Fibroblast of pulmonary artery (primary cell): Measurements from ENCODE around the gene WDR86.
A peak's percentile ranks its signal among the peaks of the same experiment; 100 is the strongest.

Source experiments
- DNase-seq: peaks from one replicate; pipeline ENCODE4 v3.0.0-alpha.2; 2010; ENCODE audit warnings: low read depth
- H3K4me3 ChIP-seq: replicated peaks from 2 replicates; pipeline ENCODE4 v1.5.1; 2011; ENCODE audit warnings: low read depth, mild to moderate bottlenecking, control low read depth, low read length, moderate library complexity
- TF ChIP-seq, protein P1 (sequence below): IDR thresholded peaks from 2 replicates; pipeline ENCODE4 v1.5.1; 2011; ENCODE audit warnings: mild to moderate bottlenecking, control low read depth, low read length, inconsistent platforms; ENCODE audit errors: missing control alignments

Gene WDR86, protein sequence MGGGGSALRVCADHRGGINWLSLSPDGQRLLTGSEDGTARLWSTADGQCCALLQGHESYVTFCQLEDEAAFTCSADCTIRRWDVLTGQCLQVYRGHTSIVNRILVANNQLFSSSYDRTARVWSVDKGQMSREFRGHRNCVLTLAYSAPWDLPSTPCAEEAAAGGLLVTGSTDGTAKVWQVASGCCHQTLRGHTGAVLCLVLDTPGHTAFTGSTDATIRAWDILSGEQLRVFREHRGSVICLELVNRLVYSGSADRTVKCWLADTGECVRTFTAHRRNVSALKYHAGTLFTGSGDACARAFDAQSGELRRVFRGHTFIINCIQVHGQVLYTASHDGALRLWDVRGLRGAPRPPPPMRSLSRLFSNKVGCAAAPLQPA

DNA sequence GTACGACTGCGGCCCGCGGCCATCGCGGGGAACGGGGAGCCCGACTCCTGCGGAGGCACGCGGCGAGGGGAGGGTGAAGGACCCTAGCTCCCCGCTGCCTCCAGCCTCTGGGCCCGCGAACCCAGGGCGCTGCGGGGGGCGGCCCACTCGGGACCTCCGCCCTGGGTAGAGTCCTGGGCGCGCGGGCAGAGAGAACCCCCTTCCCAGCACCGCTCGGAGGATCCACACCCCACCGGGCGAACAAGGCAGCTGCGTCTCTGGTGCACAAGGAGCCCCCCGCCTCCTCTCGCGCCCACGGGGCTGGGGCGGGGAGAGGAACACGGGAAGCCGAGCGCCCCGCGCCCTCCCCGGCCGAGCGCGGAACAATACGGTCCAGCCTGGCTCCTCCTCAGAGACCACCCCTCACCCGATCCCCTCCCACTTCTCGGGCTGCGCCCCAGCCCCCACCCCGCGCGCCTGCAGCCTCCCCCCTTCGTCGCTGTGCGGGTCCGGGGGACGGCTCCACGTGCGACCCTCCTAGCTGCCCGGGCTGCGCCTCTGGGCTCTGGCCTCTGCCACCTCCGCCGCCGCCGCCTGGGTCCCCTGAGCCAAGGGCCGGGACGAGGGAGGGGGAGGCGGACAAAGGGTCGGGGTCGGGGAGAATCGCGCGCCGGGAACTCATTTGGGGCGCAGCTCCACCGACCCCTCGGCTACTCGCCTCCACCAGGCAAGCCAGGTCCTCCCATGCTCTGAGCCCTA, at the start of gene WDR86:
Gene WDR86, minus strand, starts transcription at position 372 of the 738 bp plus-strand sequence. CDS start 449 bp downstream, outside the sequence.
- peak within 1 kb of the TSS; percentile 48 for H3K4me3 ChIP-seq
- TF ChIP-seq, protein P1, sequence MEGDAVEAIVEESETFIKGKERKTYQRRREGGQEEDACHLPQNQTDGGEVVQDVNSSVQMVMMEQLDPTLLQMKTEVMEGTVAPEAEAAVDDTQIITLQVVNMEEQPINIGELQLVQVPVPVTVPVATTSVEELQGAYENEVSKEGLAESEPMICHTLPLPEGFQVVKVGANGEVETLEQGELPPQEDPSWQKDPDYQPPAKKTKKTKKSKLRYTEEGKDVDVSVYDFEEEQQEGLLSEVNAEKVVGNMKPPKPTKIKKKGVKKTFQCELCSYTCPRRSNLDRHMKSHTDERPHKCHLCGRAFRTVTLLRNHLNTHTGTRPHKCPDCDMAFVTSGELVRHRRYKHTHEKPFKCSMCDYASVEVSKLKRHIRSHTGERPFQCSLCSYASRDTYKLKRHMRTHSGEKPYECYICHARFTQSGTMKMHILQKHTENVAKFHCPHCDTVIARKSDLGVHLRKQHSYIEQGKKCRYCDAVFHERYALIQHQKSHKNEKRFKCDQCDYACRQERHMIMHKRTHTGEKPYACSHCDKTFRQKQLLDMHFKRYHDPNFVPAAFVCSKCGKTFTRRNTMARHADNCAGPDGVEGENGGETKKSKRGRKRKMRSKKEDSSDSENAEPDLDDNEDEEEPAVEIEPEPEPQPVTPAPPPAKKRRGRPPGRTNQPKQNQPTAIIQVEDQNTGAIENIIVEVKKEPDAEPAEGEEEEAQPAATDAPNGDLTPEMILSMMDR: no peak
- DNase-seq: no peak

DNA sequence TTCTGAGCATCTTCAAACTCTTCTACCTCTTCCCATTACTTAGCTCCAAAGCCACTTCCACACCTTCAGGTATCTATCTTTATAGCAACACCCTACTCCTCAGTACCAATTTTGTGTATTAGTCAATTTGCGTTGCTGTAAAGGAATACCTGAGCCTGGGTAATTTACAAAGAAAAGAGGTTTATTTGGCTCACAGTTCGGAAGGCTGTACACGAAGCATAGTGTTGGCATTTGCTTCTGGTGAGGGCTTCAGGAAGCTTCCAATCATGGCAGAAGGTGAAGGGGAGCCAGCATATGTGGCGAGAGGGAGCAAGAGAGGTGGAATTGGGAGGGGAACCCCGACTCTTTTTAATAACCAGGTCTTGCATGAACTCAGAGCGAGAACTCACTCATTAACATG, 47.7 kb upstream of the WDR86 start:
- TF ChIP-seq, protein P1: no peak
- no peak overlapping the region for H3K4me3 ChIP-seq
- DNase-seq: no peak

DNA sequence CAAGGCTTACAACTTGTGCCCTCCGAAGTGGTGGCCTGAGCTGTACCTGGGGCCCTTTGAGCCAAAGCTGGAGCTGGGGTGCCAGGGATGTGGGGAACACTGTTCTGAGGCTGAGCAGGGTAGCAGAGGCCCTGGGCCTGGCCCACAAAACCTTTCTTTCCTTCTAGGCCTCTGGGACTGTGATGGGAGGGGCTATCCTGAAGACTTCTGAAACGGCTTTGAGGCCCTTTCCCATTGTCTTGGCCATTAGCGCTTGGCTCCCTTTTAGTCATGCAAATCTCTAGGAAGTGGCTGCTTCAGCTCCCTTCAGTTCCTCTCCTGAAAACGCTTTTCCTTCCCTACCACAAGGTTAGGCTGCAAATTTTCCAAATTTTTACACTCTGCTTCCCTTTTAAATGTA, 46.9 kb upstream of the WDR86 start:
- DNase-seq: no peak
- H3K4me3 ChIP-seq: no peak overlapping the region
- TF ChIP-seq, protein P1: no peak

DNA sequence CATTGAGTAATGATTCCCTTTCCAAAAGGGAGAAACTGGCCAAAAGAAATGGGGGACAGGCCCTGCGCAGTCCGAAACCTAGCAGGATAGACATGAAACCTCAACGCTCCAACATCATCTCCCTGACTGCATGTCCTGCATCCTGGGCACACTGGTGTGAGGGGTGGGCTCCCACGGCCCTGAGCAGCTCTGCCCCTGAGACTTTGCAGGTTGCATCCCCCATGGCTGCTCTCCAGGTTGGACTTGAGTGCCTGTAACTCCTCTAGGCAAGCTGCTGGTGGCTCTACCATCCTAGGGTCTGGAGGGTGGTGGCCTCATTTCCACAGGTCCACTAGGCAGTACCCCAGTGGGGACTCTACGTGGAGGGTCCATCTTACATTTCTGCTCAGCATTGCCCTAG, 46.4 kb upstream of the WDR86 start:
- TF ChIP-seq, protein P1: no peak
- no peak for DNase-seq
- no peak overlapping the region for H3K4me3 ChIP-seq

DNA sequence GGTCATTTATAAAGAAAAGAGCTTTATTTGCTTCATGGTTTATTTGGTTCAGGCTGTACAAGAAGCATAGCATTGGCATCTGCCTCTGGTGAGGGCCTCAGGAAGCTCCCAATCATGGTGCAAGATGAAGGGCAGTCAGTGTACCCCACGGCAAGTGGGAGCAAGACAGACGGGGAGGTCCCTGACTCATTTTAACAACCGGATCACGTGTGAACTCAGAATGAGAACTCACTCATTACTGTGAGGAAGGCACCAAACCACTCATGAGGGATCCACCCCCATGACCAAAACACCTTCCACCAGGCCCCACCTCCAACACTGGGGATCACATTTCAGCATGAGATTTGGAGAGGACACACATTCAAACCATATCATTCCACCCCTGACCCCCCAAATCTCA, 45.9 kb upstream of the WDR86 start:
- TF ChIP-seq, protein P1: no peak
- no peak overlapping the region for H3K4me3 ChIP-seq
- DNase-seq: no peak

DNA sequence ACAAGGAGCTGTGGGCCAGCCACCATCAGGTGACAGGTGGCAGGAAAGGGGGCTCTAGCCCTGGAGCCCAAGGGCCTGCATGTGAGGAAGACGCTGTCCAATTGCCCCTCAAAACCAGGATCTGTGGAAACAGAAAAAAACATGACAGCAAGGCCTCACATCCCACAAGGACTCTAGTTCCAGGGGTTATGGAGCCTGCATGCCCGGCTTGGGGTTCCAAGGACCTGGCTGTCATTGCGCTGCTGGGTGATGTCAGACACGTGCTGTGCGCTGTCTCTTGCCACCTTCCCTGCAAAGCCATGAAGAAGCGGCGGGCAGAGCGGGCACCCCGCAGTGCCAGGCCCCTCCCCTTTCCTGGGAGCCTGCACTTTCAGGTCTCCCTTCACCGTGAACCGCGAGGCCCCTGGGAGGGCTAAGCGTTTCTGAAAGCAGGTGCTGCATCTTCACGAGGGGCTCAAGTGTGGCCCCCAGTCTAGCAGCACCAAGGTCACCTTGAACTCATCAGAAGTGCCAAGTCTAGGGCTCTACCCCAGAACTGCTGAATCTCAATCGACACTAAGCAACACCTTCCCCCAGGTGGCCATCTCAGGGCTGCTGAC, 45.2 kb upstream of the WDR86 start:
- TF ChIP-seq, protein P1: no peak
- no peak overlapping the region for H3K4me3 ChIP-seq
- no peak for DNase-seq
